Astrocyte of the hippocampus (primary cell): ENCODE measurements around the gene TLK2.
"Not testable (repeated sequence)": the region's sequence is repeated elsewhere in the genome, so short reads cannot be mapped to it uniquely, and the experiment has no call there.

Source experiments
- DNase-seq: peaks from one replicate; pipeline ENCODE4 v3.0.0; 2011; ENCODE audit warnings: low read depth, low spot score

The TLK2 gene

GRCh38 chr17:62558941-62559340, 80.3 kb downstream of the TLK2 start:
- peak; percentile 46 for DNase-seq

- DNase-seq: not testable (repeated sequence)
These were observed 82.3 kb downstream of the TLK2 start for GRCh38 chr17:62560971-62561370.

- DNase-seq: peak; percentile 53
These were observed 84.0 kb downstream of the TLK2 start for GRCh38 chr17:62562656-62563055.

- DNase-seq: peak; percentile 54
These were observed 87.2 kb downstream of the TLK2 start for GRCh38 chr17:62565817-62566216.

- DNase-seq: no peak
These were observed 88.5 kb downstream of the TLK2 start for GRCh38 chr17:62566996-62567578.

GRCh38 chr17:62572488-62572887, 93.9 kb downstream of the TLK2 start:
- no peak for DNase-seq

GRCh38 chr17:62572888-62573401, 94.3 kb downstream of the TLK2 start:
- no peak for DNase-seq

- no peak for DNase-seq
These were observed 95.0 kb downstream of the TLK2 start for GRCh38 chr17:62573480-62574117.

GRCh38 chr17:62576382-62576781, 97.8 kb downstream of the TLK2 start:
- DNase-seq: no peak

- no peak for DNase-seq
These were observed 100.3 kb downstream of the TLK2 start for GRCh38 chr17:62578757-62579487.

- DNase-seq: no peak
These were observed 102.3 kb downstream of the TLK2 start for GRCh38 chr17:62580947-62581346.

- DNase-seq: no peak
These were observed 103.1 kb downstream of the TLK2 start for GRCh38 chr17:62581764-62582163.

- no peak for DNase-seq
These were observed 108.9 kb downstream of the TLK2 start for GRCh38 chr17:62587554-62587953.

GRCh38 chr17:62588109-62588508, 109.5 kb downstream of the TLK2 start:
- DNase-seq: peak; percentile 8

GRCh38 chr17:62591333-62591732, 112.7 kb downstream of the TLK2 start:
- no peak for DNase-seq

GRCh38 chr17:62591822-62592221, 113.2 kb downstream of the TLK2 start:
- not testable (repeated sequence) for DNase-seq

GRCh38 chr17:62592341-62593099, 113.9 kb downstream of the TLK2 start:
- DNase-seq: peak; percentile 9

- DNase-seq: no peak
These were observed 116.9 kb downstream of the TLK2 start for GRCh38 chr17:62595484-62595883.

- no peak for DNase-seq
These were observed 118.0 kb downstream of the TLK2 start for GRCh38 chr17:62596662-62597061.

GRCh38 chr17:62597150-62597549, 118.5 kb downstream of the TLK2 start:
- DNase-seq: no peak

GRCh38 chr17:62597920-62598319, 119.3 kb downstream of the TLK2 start:
- no peak for DNase-seq
